ENCODE results near the gene NANOG.
"Not testable (repeated sequence)": the region's sequence is repeated elsewhere in the genome, so short reads cannot be mapped to it uniquely, and the experiment has no call there.

NANOG gene

GRCh38 chr12:7788884-7789528, at the start of gene NANOG:
NANOG (plus strand) TSS chr12:7789402; CDS start chr12:7789615, 213 bp downstream.
- not testable (repeated sequence) for DNase-seq

- no peak for DNase-seq
These were observed 42.0 kb upstream of the NANOG start, which contains the start of gene CLEC4C for GRCh38 chr12:7747246-7747645. CLEC4C (minus strand) TSS chr12:7747375; CDS start chr12:7747348, 27 bp downstream.

- DNase-seq, result peak; percentile 29
These were observed 40.4 kb upstream of the NANOG start for GRCh38 chr12:7748852-7749251.

- DNase-seq, result no peak
These were observed 39.8 kb upstream of the NANOG start for GRCh38 chr12:7749442-7749841.

- no peak for DNase-seq
These were observed 38.9 kb upstream of the NANOG start for GRCh38 chr12:7750350-7750749.

- DNase-seq, result no peak
These were observed 37.8 kb upstream of the NANOG start for GRCh38 chr12:7751394-7751793.

GRCh38 chr12:7751941-7752922, 37.0 kb upstream of the NANOG start:
- DNase-seq, result peak; percentile 29

- not testable (repeated sequence) for DNase-seq
These were observed 33.5 kb upstream of the NANOG start for GRCh38 chr12:7755668-7756067.

GRCh38 chr12:7756993-7757392, 32.2 kb upstream of the NANOG start:
- no peak for DNase-seq

- no peak for DNase-seq
These were observed 30.4 kb upstream of the NANOG start for GRCh38 chr12:7758766-7759140.

- no peak for DNase-seq
These were observed 19.2 kb upstream of the NANOG start for GRCh38 chr12:7769999-7770398.

- DNase-seq, result no peak
These were observed 7.9 kb upstream of the NANOG start for GRCh38 chr12:7781274-7781673.

GRCh38 chr12:7782055-7782454, 7.1 kb upstream of the NANOG start:
- no peak for DNase-seq

- DNase-seq, result not testable (repeated sequence)
These were observed 5.8 kb upstream of the NANOG start for GRCh38 chr12:7783433-7783832.

- DNase-seq, result no peak
These were observed 4.5 kb upstream of the NANOG start for GRCh38 chr12:7784701-7785100.

- DNase-seq, result no peak
These were observed 1.5 kb upstream of the NANOG start for GRCh38 chr12:7787574-7788293.

- DNase-seq, result no peak
These were observed 925 bp upstream of the NANOG start for GRCh38 chr12:7788294-7788660.

GRCh38 chr12:7793211-7793610, 4.0 kb downstream of the NANOG start:
- peak; percentile 64 for DNase-seq

GRCh38 chr12:7797269-7797668, 8.1 kb downstream of the NANOG start:
- DNase-seq, result not testable (repeated sequence)

- DNase-seq, result no peak
These were observed 8.6 kb downstream of the NANOG start for GRCh38 chr12:7797698-7798398.

GRCh38 chr12:7798750-7799308, 9.6 kb downstream of the NANOG start:
- DNase-seq, result not testable (repeated sequence)

- no peak for DNase-seq
These were observed 12.3 kb downstream of the NANOG start for GRCh38 chr12:7801460-7801859.

All from GF-D8 (cell line).